DND-41 (cell line): ENCODE measurements around the gene KATNAL1.

Source experiments
- ATAC-seq: fragments of 200-7000 bp; cut with Tn5 transposase; 3 replicates; pipeline ENCODE4 v1.9.1; 2021; ENCODE audit warnings: low read depth; ENCODE audit not compliant: insufficient read depth
- DNase-seq: peaks from one replicate; pipeline ENCODE4 v3.0.0-alpha.2; 2020
- H2AFZ ChIP-seq: 2 replicates; pipeline ENCODE4 v1.6.0; 2012; ENCODE audit warnings: low read depth, low read length
- H3K27ac ChIP-seq: 2 replicates; pipeline ENCODE4 v1.5.1; 2012; ENCODE audit warnings: low read length, inconsistent platforms
- H3K27me3 ChIP-seq: fragments of 200-600 bp; sonication (generic); 2 replicates; pipeline ENCODE4 v1.6.0; 2012; ENCODE audit warnings: low read length, mild to moderate bottlenecking, inconsistent platforms; ENCODE audit not compliant: insufficient read depth, poor library complexity
- H3K36me3 ChIP-seq: 2 replicates; pipeline ENCODE4 v1.5.1; 2012; ENCODE audit warnings: low read length, inconsistent platforms; ENCODE audit not compliant: insufficient read depth
- H3K4me1 ChIP-seq: 2 replicates; pipeline ENCODE4 v1.5.1; 2012; ENCODE audit warnings: mild to moderate bottlenecking, low read length; ENCODE audit not compliant: insufficient read depth
- H3K4me2 ChIP-seq: 2 replicates; pipeline ENCODE4 v1.6.0; 2012; ENCODE audit warnings: mild to moderate bottlenecking, moderate library complexity, low read length, inconsistent platforms; ENCODE audit not compliant: insufficient read depth
- H3K4me3 ChIP-seq, 2 experiments: fragments of 200-600 bp in 1 of 2; shearing (Covaris generic) in 1 of 2; 2 replicates each; pipeline ENCODE4 v1.5.1; 2012 to 2016; ENCODE audit warnings: inconsistent platforms in 2 of 2, low read length in 2 of 2, mild to moderate bottlenecking in 2 of 2, low read depth in 1 of 2, moderate library complexity in 1 of 2
- H3K79me2 ChIP-seq: 2 replicates; pipeline ENCODE4 v1.6.0; 2012; ENCODE audit warnings: low read length, inconsistent platforms; ENCODE audit not compliant: insufficient read depth
- H3K9ac ChIP-seq: 2 replicates; pipeline ENCODE4 v1.6.0; 2012; ENCODE audit warnings: low read depth, mild to moderate bottlenecking, inconsistent platforms, low read length, moderate library complexity
- H3K9me3 ChIP-seq: 2 replicates; pipeline ENCODE4 v1.5.1; 2012; ENCODE audit warnings: low read length, moderate library complexity, mild to moderate bottlenecking, inconsistent platforms; ENCODE audit not compliant: insufficient read depth, severe bottlenecking
- H4K20me1 ChIP-seq: 2 replicates; pipeline ENCODE4 v1.6.0; 2012; ENCODE audit warnings: low read length; ENCODE audit not compliant: insufficient read depth
- EZH2 ChIP-seq: IDR thresholded peaks from 3 replicates; pipeline ENCODE4 v1.6.1; 2012; ENCODE audit warnings: borderline replicate concordance, low read depth, mild to moderate bottlenecking, moderate library complexity, low read length, inconsistent platforms; ENCODE audit not compliant: severe bottlenecking
- TF ChIP-seq, protein P1 (sequence below): IDR thresholded peaks from 2 replicates; pipeline ENCODE4 v1.5.1; 2012; ENCODE audit warnings: borderline replicate concordance, low read length, moderate library complexity, mild to moderate bottlenecking; ENCODE audit not compliant: poor library complexity, severe bottlenecking; ENCODE audit errors: extremely low read depth

Gene KATNAL1

DNA sequence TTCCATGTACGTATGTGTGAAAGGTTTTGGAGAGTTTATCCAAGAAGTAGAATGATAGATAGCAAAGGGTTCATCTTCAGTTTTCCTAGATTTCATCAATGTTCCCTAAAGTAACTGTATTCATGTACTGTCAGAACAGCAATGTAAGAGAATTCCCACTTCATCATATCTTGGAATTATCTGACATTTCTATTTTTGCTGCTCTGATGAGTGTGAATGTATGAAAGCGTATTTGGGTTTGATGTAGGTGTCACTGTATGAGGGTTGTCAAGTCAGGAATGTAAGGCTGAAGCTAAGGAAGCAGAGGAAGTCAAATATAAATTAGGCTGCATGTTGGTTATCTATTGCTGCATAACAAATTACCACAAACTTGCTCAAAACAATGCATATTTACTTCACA, 7.2 kb upstream of the KATNAL1 start:
- Histone ChIP-seq H3K9me3 (no peaks in the 10 kb centered on the region), H3K4me1 (no peaks in the 10 kb centered on the region), H3K27me3 (no peaks in the 10 kb centered on the region), H3K27ac (no peak overlapping the region), H3K4me3 (no peak overlapping the region), H3K79me2 (no peaks in the 10 kb centered on the region; the same call in 1 of the 2 replicates), H3K9ac (no peak overlapping the region), H3K36me3 (no peaks in the 10 kb centered on the region), H3K4me2 (no peak overlapping the region), H2AFZ (no peak overlapping the region), H4K20me1 (no peaks in the 10 kb centered on the region)
- TF ChIP-seq, protein P1, sequence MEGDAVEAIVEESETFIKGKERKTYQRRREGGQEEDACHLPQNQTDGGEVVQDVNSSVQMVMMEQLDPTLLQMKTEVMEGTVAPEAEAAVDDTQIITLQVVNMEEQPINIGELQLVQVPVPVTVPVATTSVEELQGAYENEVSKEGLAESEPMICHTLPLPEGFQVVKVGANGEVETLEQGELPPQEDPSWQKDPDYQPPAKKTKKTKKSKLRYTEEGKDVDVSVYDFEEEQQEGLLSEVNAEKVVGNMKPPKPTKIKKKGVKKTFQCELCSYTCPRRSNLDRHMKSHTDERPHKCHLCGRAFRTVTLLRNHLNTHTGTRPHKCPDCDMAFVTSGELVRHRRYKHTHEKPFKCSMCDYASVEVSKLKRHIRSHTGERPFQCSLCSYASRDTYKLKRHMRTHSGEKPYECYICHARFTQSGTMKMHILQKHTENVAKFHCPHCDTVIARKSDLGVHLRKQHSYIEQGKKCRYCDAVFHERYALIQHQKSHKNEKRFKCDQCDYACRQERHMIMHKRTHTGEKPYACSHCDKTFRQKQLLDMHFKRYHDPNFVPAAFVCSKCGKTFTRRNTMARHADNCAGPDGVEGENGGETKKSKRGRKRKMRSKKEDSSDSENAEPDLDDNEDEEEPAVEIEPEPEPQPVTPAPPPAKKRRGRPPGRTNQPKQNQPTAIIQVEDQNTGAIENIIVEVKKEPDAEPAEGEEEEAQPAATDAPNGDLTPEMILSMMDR: no peak
- no peak for TF ChIP-seq EZH2
- DNase-seq (no peak), ATAC-seq (no peak)

DNA sequence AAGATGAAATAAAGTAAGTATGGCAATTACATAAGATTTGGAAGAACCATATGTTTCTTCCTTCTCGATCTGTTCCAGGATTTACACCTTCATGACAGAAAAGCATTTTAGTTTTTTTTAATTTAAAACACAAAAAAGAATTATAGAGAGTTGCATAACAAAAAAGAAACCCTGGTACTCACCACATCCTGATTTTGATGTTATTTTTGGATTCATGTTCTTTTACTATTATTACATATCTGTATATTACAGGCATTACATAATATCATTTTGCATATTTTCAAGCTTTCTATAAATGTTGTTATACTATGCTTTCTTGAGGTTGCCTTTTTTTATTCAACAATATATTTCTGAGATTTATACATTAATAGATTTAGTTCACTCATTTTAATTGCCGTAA, 6.7 kb upstream of the KATNAL1 start:
- Histone ChIP-seq H3K9me3 (no peaks in the 10 kb centered on the region), H3K4me2 (no peak overlapping the region), H3K36me3 (no peaks in the 10 kb centered on the region), H3K27ac (no peak overlapping the region), H2AFZ (no peak overlapping the region), H3K9ac (no peak overlapping the region), H3K27me3 (no peaks in the 10 kb centered on the region), H4K20me1 (no peaks in the 10 kb centered on the region), H3K4me1 (no peaks in the 10 kb centered on the region), H3K79me2 (no peaks in the 10 kb centered on the region; the same call in 1 of the 2 replicates), H3K4me3 (no peak overlapping the region)
- ATAC-seq (no peak), DNase-seq (no peak)
- TF ChIP-seq, protein P1: no peak
- no peak for TF ChIP-seq EZH2

DNA sequence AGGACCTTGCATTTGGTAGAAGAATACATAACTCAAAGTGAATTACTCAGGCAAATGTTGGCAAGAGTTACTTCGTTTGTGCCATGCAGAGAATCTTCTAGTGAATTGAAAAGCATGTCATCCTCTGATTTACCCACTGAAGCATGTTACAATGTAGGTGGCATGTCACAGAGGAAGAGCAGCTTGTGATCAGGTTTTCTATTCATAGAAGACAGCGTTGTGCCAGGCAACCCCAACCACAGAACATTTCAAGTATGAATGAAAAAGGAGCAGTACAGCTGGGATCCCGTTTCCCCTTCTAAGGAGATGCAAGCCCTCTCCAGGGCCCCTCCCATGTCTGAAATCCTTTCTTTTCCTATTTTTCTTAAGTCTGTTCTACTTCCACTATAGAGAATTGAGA, 6.0 kb upstream of the KATNAL1 start:
- ATAC-seq (no peak), DNase-seq (no peak)
- Histone ChIP-seq H4K20me1 (no peaks in the 10 kb centered on the region), H3K9ac (no peak overlapping the region), H2AFZ (no peak overlapping the region), H3K4me1 (peaks cover 3% of the 10 kb centered on the region; the same call in 1 of the 2 replicates), H3K79me2 (no peaks in the 10 kb centered on the region; the same call in 1 of the 2 replicates), H3K9me3 (no peaks in the 10 kb centered on the region), H3K36me3 (no peaks in the 10 kb centered on the region), H3K27me3 (no peaks in the 10 kb centered on the region), H3K4me2 (no peak overlapping the region), H3K4me3 (no peak overlapping the region), H3K27ac (no peak overlapping the region)
- TF ChIP-seq, protein P1: no peak
- TF ChIP-seq EZH2: no peak

DNA sequence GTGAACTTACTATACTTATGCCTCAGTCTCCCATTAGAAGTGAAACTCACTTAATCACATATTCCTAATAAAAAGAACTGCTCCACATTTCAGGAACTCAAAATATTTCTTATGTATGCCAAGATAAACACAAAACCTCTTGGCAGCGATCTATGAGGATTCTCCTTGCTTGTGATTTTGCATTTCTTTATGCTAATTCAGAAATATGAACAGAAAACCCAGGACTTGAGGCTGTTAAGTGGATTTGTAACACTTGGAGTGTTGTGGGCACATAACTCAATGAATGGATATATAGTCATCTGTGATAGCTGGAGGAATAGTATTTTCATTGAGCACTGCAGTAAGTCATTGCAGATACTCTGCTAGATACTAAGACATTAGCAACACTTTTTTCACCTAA, 5.6 kb upstream of the KATNAL1 start:
- Histone ChIP-seq H3K4me3 (no peak overlapping the region), H3K9ac (no peak overlapping the region), H3K27ac (no peak overlapping the region), H2AFZ (no peak overlapping the region), H3K27me3 (no peaks in the 10 kb centered on the region), H3K36me3 (no peaks in the 10 kb centered on the region), H3K9me3 (no peaks in the 10 kb centered on the region), H4K20me1 (no peaks in the 10 kb centered on the region), H3K4me2 (no peak overlapping the region), H3K79me2 (no peaks in the 10 kb centered on the region; the same call in 1 of the 2 replicates), H3K4me1 (peaks cover 7% of the 10 kb centered on the region)
- TF ChIP-seq, protein P1: no peak
- TF ChIP-seq EZH2: no peak
- ATAC-seq (no peak), DNase-seq (no peak)
